Purkinje cell (primary cell): ENCODE results near the gene MROH7. TPM values are rescaled to one million over a fixed set of nuclear protein-coding genes. Genes with fewer than 3 reads are reported as not detected.

ENCODE experiments used
- polyA plus RNA-seq: library from polyadenylated mRNA; unstranded; fragments of >200 nt; fragmentation: Nextera tagmentation; gene quantifications from 2 replicates; pipeline ENCODE4 v1.2.1, GENCODE V29; 2014

The MROH7 gene
- 0.11 and 1.2 TPM in 2 replicates for polyA plus RNA-seq

DNA sequence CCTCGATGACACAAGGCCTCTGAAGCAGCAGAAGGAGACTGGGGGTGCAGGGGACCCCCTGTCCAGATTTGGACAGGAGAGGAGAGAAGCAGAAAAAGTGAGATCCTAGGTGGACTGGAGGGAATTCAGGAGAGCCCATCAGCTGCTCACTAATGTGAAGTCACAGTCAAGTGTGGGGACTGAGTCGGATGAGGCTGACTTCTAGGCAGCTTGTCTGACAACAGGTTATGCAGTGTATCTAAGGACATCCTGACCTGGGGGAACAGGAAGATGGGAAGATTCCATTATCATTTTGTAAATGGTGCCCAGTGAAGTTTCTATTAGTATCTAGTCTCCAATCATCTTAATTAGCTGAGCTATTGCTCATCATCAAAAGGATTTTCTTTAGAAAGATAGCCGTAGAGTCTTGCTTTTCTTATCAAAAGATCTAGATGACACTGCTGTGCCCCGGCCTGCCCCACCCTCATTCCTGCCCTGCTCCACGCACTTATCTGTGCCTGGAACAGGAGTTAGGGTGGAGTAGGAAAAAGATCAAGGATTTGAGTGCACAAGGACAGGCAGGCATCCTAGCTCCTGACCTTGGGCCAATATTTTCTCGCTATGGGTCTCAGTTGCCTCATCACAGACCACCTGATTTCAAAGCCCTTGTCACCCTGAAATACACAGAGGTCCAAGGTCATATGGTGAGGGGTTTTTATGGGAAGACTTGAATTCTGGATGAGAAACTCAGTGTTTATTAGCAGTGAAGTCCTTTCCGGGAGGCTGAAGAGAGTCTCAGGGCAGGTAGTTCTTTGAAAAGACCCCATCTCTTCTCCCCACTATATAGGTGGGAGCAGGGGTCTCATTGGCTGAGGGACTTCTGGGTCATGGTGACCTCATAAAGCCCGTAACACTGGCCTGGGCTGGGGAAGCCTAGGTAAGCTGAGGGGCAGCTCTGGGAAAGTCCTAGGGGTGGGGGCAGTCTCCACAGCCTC is at the start of gene MROH7:
Gene MROH7 (plus strand): TSS at position 924 of the 974 bp plus-strand sequence. CDS start 11,141 bp downstream, outside the sequence.

DNA sequence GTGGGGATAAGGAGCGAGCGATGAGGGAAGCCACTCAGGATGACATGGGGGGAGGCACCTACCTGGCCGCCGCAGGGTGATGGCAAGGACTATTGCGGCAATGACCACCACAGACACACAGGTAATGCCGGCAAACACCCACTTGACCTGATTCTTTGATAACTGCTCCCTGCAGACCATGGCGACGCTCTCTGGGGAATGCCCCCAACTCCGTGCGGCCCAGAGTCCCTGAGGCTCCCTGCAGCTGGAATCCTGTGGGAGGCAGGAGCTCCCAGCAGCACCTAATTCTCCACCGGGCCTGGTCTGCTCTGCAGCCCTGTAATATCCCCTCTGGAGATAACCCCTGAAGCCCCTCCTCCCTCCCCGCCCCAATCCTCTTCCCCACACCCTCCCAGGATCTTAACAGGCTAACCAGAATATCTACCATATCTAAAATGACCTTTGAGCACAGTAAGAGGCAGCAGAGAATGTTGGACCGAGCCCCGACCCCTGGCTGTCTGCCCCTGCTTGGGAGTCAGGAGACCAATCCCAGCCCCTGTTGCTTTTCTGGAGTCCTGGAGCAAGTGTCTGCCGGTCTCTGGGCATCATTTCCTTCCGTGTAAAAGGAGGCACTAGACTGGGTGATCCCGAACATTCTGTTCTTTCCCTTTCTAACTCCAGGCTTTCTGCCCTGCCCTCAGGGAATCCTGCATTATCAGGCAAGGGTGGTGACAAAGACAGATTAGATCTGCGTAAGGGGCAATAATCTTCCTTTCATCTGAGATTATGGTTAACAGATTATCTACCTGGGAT is 18.2 kb upstream of the MROH7 start, which contains the start of gene FAM151A:
Gene FAM151A (minus strand): TSS at position 310 of the 792 bp plus-strand sequence. CDS start 130 bp downstream, at position 180.

GRCh38 chr1:54715493-54716298 is 74.1 kb downstream of the MROH7 start, which contains the start of gene TTC4:
Gene TTC4, plus strand, starts transcription at chr1:54715861. Its CDS starts 48 bp downstream, at chr1:54715909.

Other genes starting within 250 kb of the MROH7 start
- gene SSBP3, start 235.4 kb upstream of the MROH7 start, polyA plus RNA-seq: 16.9 and 21.9 TPM in 2 replicates
- 0.85 and 0.95 TPM in 2 replicates for gene ACOT11, start 93.6 kb upstream of the MROH7 start, polyA plus RNA-seq
- not detected in 2 replicates for gene FAM151A, start 18.3 kb upstream of the MROH7 start, polyA plus RNA-seq
- 19.8 and 23.2 TPM in 2 replicates for gene TTC4, start 74.1 kb downstream of the MROH7 start, polyA plus RNA-seq
- 1.3 and 3.0 TPM in 2 replicates for gene PARS2, start 122.7 kb downstream of the MROH7 start, polyA plus RNA-seq
- gene TTC22, start 159.5 kb downstream of the MROH7 start, polyA plus RNA-seq: not detected in 2 replicates
- 11.9 and 14.3 TPM in 2 replicates for gene DHCR24, start 245.4 kb downstream of the MROH7 start, polyA plus RNA-seq